B cell (primary cell): ENCODE results near the gene PTPRU. TPM values are rescaled to one million over a fixed set of nuclear protein-coding genes. Genes with fewer than 3 reads are reported as not detected.

ENCODE experiments used
- ATAC-seq: fragments of 200-7000 bp; cut with Tn5 transposase; one replicate; pipeline ENCODE4 v1.10.0; 2021; ENCODE audit warnings: low read depth, mild to moderate bottlenecking, moderate number of reproducible peaks, moderate library complexity
- CTCF ChIA-PET: fragments of 350-600 bp; sonication (Branson Sonifier 250); formaldehyde crosslinking; loops from one replicate; lab custom pipeline; 2021; ENCODE audit warnings: antibody characterized with exemption, inconsistent platforms; lab: Charles Lee
- POLR2A ChIA-PET: fragments of 350-600 bp; sonication (Branson Sonifier 250); formaldehyde crosslinking; loops from one replicate; lab custom pipeline; 2021; ENCODE audit warnings: antibody characterized with exemption; lab: Charles Lee
- DNase-seq: peaks from one replicate; pipeline ENCODE4 v3.0.0; 2013
- H2AFZ ChIP-seq: 2 replicates; pipeline ENCODE4 v1.6.1; 2012; ENCODE audit warnings: mild to moderate bottlenecking, low read depth, low read length; ENCODE audit not compliant: insufficient read depth, poor library complexity, severe bottlenecking
- H3K27ac ChIP-seq, 2 donors: 1 replicate in 1 of 2; 2 replicates in 1 of 2; pipeline ENCODE4 v1.5.1; 2012 to 2013; ENCODE audit warnings: low read length in 2 of 2, mild to moderate bottlenecking in 2 of 2, moderate library complexity in 1 of 2
- H3K27me3 ChIP-seq, 4 experiments: fragments of 200-600 bp in 1 of 4; sonication (generic) in 1 of 4; replicated peaks in 1 of 4; 1 replicate in 2 of 4; 2 replicates in 2 of 4; pipeline versions ENCODE4 v1.6.1 to v1.7.0; 2013 to 2016; ENCODE audit warnings: low read length in 3 of 4, mild to moderate bottlenecking in 2 of 4, mixed read lengths in 1 of 4, moderate library complexity in 1 of 4; ENCODE audit not compliant: insufficient read depth in 4 of 4, control insufficient read depth in 3 of 4; ENCODE audit errors: control extremely low read depth in 1 of 4
- H3K36me3 ChIP-seq, 2 experiments: replicated peaks in 1 of 2; 1 replicate in 1 of 2; 2 replicates in 1 of 2; pipeline versions ENCODE4 v1.6.1 to v1.7.1; 2013; ENCODE audit warnings: low read length in 1 of 2; ENCODE audit not compliant: insufficient read depth in 2 of 2, control insufficient read depth in 1 of 2; ENCODE audit errors: control extremely low read depth in 1 of 2, extremely low read depth in 1 of 2
- H3K4me1 ChIP-seq, 2 donors: fragments of 200-600 bp in 1 of 2; sonication (generic) in 1 of 2; 1 replicate in 1 of 2; 2 replicates in 1 of 2; pipeline versions ENCODE4 v1.5.1 to v1.6.1; 2013 to 2017; ENCODE audit warnings: low read length in 2 of 2; ENCODE audit not compliant: control insufficient read depth in 2 of 2, insufficient read depth in 2 of 2
- H3K4me2 ChIP-seq: replicated peaks from 2 replicates; pipeline ENCODE3; 2012; ENCODE audit warnings: mild to moderate bottlenecking, low read depth, low read length; ENCODE audit not compliant: poor library complexity, severe bottlenecking
- H3K4me3 ChIP-seq, 5 experiments: fragments of 200-600 bp in 1 of 5; sonication (generic) in 1 of 5; 1 replicate in 3 of 5; 2 replicates in 2 of 5; pipeline versions ENCODE4 v1.5.1 to v1.7.0; 2011 to 2016; ENCODE audit warnings: low read length in 4 of 5, mild to moderate bottlenecking in 4 of 5, low read depth in 2 of 5, control low read depth in 1 of 5, moderate library complexity in 1 of 5; ENCODE audit not compliant: insufficient read depth in 1 of 5; ENCODE audit errors: control extremely low read depth in 1 of 5, extremely low read depth in 1 of 5
- H3K79me2 ChIP-seq: fragments of 200-600 bp; sonication (generic); one replicate; pipeline ENCODE4 v1.6.0; 2016; ENCODE audit warnings: low read length; ENCODE audit not compliant: control insufficient read depth, insufficient read depth
- H3K9ac ChIP-seq: fragments of 200-600 bp; sonication (generic); 2 replicates; pipeline ENCODE4 v1.6.1; 2017; ENCODE audit warnings: mild to moderate bottlenecking, low read length, moderate library complexity
- H3K9me3 ChIP-seq, 3 donors: one replicate each; pipeline versions ENCODE4 v1.6.1 to v1.7.1; 2013; ENCODE audit warnings: low read length in 2 of 3; ENCODE audit not compliant: control insufficient read depth in 2 of 3, insufficient read depth in 1 of 3; ENCODE audit errors: control extremely low read depth in 1 of 3
- H4K20me1 ChIP-seq: 2 replicates; pipeline ENCODE4 v1.6.0; 2012; ENCODE audit warnings: mild to moderate bottlenecking, low read length; ENCODE audit not compliant: insufficient read depth, control insufficient read depth, poor library complexity, severe bottlenecking
- H3K27ac Mint-ChIP-seq: one replicate; pipeline ENCODE4 v1.8.0; 2021; ENCODE audit warnings: mixed read lengths
- H3K27me3 Mint-ChIP-seq: one replicate; pipeline ENCODE4 v1.8.0; 2021; ENCODE audit warnings: mixed read lengths
- H3K4me1 Mint-ChIP-seq: one replicate; pipeline ENCODE4 v1.8.0; 2021; ENCODE audit warnings: mixed read lengths
- H3K4me3 Mint-ChIP-seq: one replicate; pipeline ENCODE4 v1.8.0; 2021; ENCODE audit warnings: mixed read lengths
- H3K9me3 Mint-ChIP-seq: one replicate; pipeline ENCODE4 v1.8.0; 2022; ENCODE audit warnings: mixed read lengths; ENCODE audit not compliant: insufficient read depth
- CTCF ChIP-seq: fragments of 200-600 bp; IDR thresholded peaks from one replicate; pipeline ENCODE4 v1.8.0; 2022; ENCODE audit warnings: antibody characterized with exemption, mild to moderate bottlenecking
- EZH2 ChIP-seq: IDR thresholded peaks from 2 replicates; pipeline ENCODE4 v1.6.1; 2012; ENCODE audit warnings: borderline replicate concordance, low read depth, mild to moderate bottlenecking, moderate library complexity, low read length; ENCODE audit not compliant: insufficient read depth, poor library complexity, severe bottlenecking
- WGBS: methylation state at CpG from one replicate; pipeline ENCODE4 v1.1.5; 2013; ENCODE audit warnings: missing lambda C conversion rate; ENCODE audit not compliant: insufficient coverage; 5-methylcytosine and 5-hydroxymethylcytosine counted together
- intact Hi-C: fragments of 100-400 bp; cut with micrococcal nuclease; formaldehyde crosslinking; loops from one replicate; pipeline ENCODE4 v1.10.0; 2022
- polyA plus RNA-seq: library from polyadenylated mRNA; depleted of rRNA; stranded (reverse); fragments of >200 nt; gene quantifications from 2 replicates; pipeline ENCODE4 v1.2.3, GENCODE V29; 2012
- total RNA-seq, 2 donors: library from RNA; stranded (reverse); fragments of 120-200 nt in 1 of 2; gene quantifications; 1 replicate in 1 of 2; 2 replicates in 1 of 2; pipeline versions ENCODE4 v1.2.3 to v1.2.4, GENCODE V29; 2013 to 2022

Gene PTPRU
- total and polyA plus RNA-seq, 2 donors (not counting 1 experiment from before 2014, with no cell fraction given), result 0.10 to 0.25 TPM

- Mint-ChIP-seq H3K27me3 (peaks cover 12% of the 10 kb centered on the region), H3K9me3 (no peaks in the 10 kb centered on the region), H3K4me1 (peaks cover 5% of the 10 kb centered on the region), H3K4me3 (no peak overlapping the region), H3K27ac (no peak overlapping the region)
- no peak overlapping the region for H3K4me2 ChIP-seq
- H3K27ac ChIP-seq, result no peak overlapping the region
- ChIA-PET POLR2A (no interaction called here), CTCF (no interaction called here)
- H3K9me3 ChIP-seq, result peaks cover 0 to 11% (median 0%) of the 10 kb centered on the region in 3 donors
- peaks cover 4% of the 10 kb centered on the region in 2 donors for H3K4me1 ChIP-seq
- DNase-seq (no peak), ATAC-seq (no peak)
- H3K9ac ChIP-seq, result no peak overlapping the region
- H3K79me2 ChIP-seq, result no peaks in the 10 kb centered on the region
- H3K27me3 ChIP-seq, result peaks cover 0 to 3% (median 0%) of the 10 kb centered on the region in 4 experiments
- no peaks in the 10 kb centered on the region for H3K36me3 ChIP-seq
- WGBS, result 97% methylated on average over 10 of the region's 11 CpGs
- H2AFZ ChIP-seq, result no peak overlapping the region
- no peaks in the 10 kb centered on the region for H4K20me1 ChIP-seq
- TF ChIP-seq CTCF (no peak), EZH2 (no peak)
- H3K4me3 ChIP-seq, result no peak overlapping the region
- intact Hi-C loops, result no loop called here
Measured at GRCh38 chr1:29279951-29280391, 43.6 kb downstream of the PTPRU start.

- Mint-ChIP-seq H3K27ac (no peak overlapping the region), H3K27me3 (peaks cover 12% of the 10 kb centered on the region), H3K4me3 (no peak overlapping the region), H3K4me1 (peaks cover 5% of the 10 kb centered on the region), H3K9me3 (no peaks in the 10 kb centered on the region)
- H3K4me1 ChIP-seq, result peaks cover 4% of the 10 kb centered on the region in 2 donors
- H3K27me3 ChIP-seq, result peaks cover 0 to 3% (median 0%) of the 10 kb centered on the region in 4 experiments
- no peaks in the 10 kb centered on the region for H4K20me1 ChIP-seq
- ChIA-PET CTCF (no interaction called here), POLR2A (no interaction called here)
- ATAC-seq (no peak), DNase-seq (no peak)
- H3K79me2 ChIP-seq, result no peaks in the 10 kb centered on the region
- WGBS, result 70% methylated on average over 2 of the region's 6 CpGs
- H2AFZ ChIP-seq, result no peak overlapping the region
- intact Hi-C loops, result no loop called here
- H3K9ac ChIP-seq, result no peak overlapping the region
- no peak for TF ChIP-seq CTCF
- TF ChIP-seq EZH2, result no peak
- H3K36me3 ChIP-seq, result no peaks in the 10 kb centered on the region
- H3K4me3 ChIP-seq, result no peak overlapping the region
- H3K27ac ChIP-seq, result no peak overlapping the region
- peaks cover 0 to 11% (median 0%) of the 10 kb centered on the region in 3 donors for H3K9me3 ChIP-seq
- no peak overlapping the region for H3K4me2 ChIP-seq
Measured at GRCh38 chr1:29280409-29281131, 44.2 kb downstream of the PTPRU start.
